ENCODE results near the gene TLR3.
A peak's percentile ranks its signal among the peaks of the same experiment; 100 is the strongest.
"Not testable (repeated sequence)": the region's sequence is repeated elsewhere in the genome, so short reads cannot be mapped to it uniquely, and the experiment has no call there.

Gene TLR3

GRCh38 chr4:186033027-186033426 lies 35.9 kb upstream of the TLR3 start:
- H3K4me3 Mint-ChIP-seq: no peak overlapping the region
- H3K9me3 Mint-ChIP-seq: no peaks in the 10 kb centered on the region
- H3K4me1 Mint-ChIP-seq (ENCODE audit: low read depth): no peaks in the 10 kb centered on the region
- intact Hi-C loops (cut with micrococcal nuclease): no loop called here
- no peak overlapping the region for H3K27ac Mint-ChIP-seq
- H3K36me3 Mint-ChIP-seq (ENCODE audit: low read depth): no peaks in the 10 kb centered on the region
- peaks cover 21% of the 10 kb centered on the region for H3K27me3 Mint-ChIP-seq

- peaks cover 22% of the 10 kb centered on the region for H3K27me3 Mint-ChIP-seq
- H3K9me3 Mint-ChIP-seq; H3K27ac Mint-ChIP-seq; intact Hi-C loops (cut with micrococcal nuclease); H3K4me3 Mint-ChIP-seq; H3K4me1 Mint-ChIP-seq (ENCODE audit: low read depth); H3K36me3 Mint-ChIP-seq (ENCODE audit: low read depth): not testable (repeated sequence)
Observed at GRCh38 chr4:186034613-186035012, 34.3 kb upstream of the TLR3 start.

GRCh38 chr4:186036976-186037581 lies 31.9 kb upstream of the TLR3 start:
- intact Hi-C loops (cut with micrococcal nuclease): no loop called here
- Mint-ChIP-seq H3K27ac (no peak overlapping the region), H3K27me3 (peaks cover 17% of the 10 kb centered on the region), H3K4me3 (no peak overlapping the region), H3K36me3 (ENCODE audit: low read depth) (no peaks in the 10 kb centered on the region), H3K9me3 (no peaks in the 10 kb centered on the region), H3K4me1 (ENCODE audit: low read depth) (no peaks in the 10 kb centered on the region)

- H3K9me3 Mint-ChIP-seq: no peaks in the 10 kb centered on the region
- intact Hi-C loops (cut with micrococcal nuclease): loop anchor here (1.0 kb wide), 1 partner anchor 398 kb away; no protein-coding TSS in a partner anchor
- H3K36me3 Mint-ChIP-seq (ENCODE audit: low read depth): no peaks in the 10 kb centered on the region
- H3K27me3 Mint-ChIP-seq: peaks cover 17% of the 10 kb centered on the region
- no peak overlapping the region for H3K4me3 Mint-ChIP-seq
- H3K4me1 Mint-ChIP-seq (ENCODE audit: low read depth): no peaks in the 10 kb centered on the region
- H3K27ac Mint-ChIP-seq: no peak overlapping the region
Observed at GRCh38 chr4:186037692-186038658, 31.0 kb upstream of the TLR3 start.

GRCh38 chr4:186039697-186040096 lies 29.3 kb upstream of the TLR3 start:
- H3K27me3 Mint-ChIP-seq: peaks cover 17% of the 10 kb centered on the region
- intact Hi-C loops (cut with micrococcal nuclease): no loop called here
- H3K9me3 Mint-ChIP-seq: no peaks in the 10 kb centered on the region

GRCh38 chr4:186040316-186040715 lies 28.6 kb upstream of the TLR3 start:
- Mint-ChIP-seq H3K27ac (no peak overlapping the region), H3K4me3 (no peak overlapping the region)

More at GRCh38 chr4:186039697-186040096, 29.3 kb upstream of the TLR3 start:
- no peaks in the 10 kb centered on the region for H3K36me3 Mint-ChIP-seq (ENCODE audit: low read depth)
- no peaks in the 10 kb centered on the region for H3K4me1 Mint-ChIP-seq (ENCODE audit: low read depth)
- no peak overlapping the region for H3K4me3 Mint-ChIP-seq
- no peak overlapping the region for H3K27ac Mint-ChIP-seq

GRCh38 chr4:186047501-186047900 lies 21.5 kb upstream of the TLR3 start:
- H3K27me3 Mint-ChIP-seq; intact Hi-C loops (cut with micrococcal nuclease); H3K9me3 Mint-ChIP-seq; H3K27ac Mint-ChIP-seq; H3K36me3 Mint-ChIP-seq (ENCODE audit: low read depth); H3K4me3 Mint-ChIP-seq; H3K4me1 Mint-ChIP-seq (ENCODE audit: low read depth): not testable (repeated sequence)

More at GRCh38 chr4:186040316-186040715, 28.6 kb upstream of the TLR3 start:
- Mint-ChIP-seq H3K9me3 (no peaks in the 10 kb centered on the region), H3K4me1 (ENCODE audit: low read depth) (no peaks in the 10 kb centered on the region), H3K27me3 (peaks cover 17% of the 10 kb centered on the region), H3K36me3 (ENCODE audit: low read depth) (no peaks in the 10 kb centered on the region)
- intact Hi-C loops (cut with micrococcal nuclease): no loop called here

- not testable (repeated sequence) for H3K4me1 Mint-ChIP-seq (ENCODE audit: low read depth)
Observed at GRCh38 chr4:186050135-186050534, 18.8 kb upstream of the TLR3 start.

GRCh38 chr4:186051096-186051495 lies 17.9 kb upstream of the TLR3 start:
- no peaks in the 10 kb centered on the region for H3K4me1 Mint-ChIP-seq (ENCODE audit: low read depth)
- H3K27ac Mint-ChIP-seq: no peak overlapping the region
- no peaks in the 10 kb centered on the region for H3K9me3 Mint-ChIP-seq
- intact Hi-C loops (cut with micrococcal nuclease): no loop called here
- no peaks in the 10 kb centered on the region for H3K36me3 Mint-ChIP-seq (ENCODE audit: low read depth)
- peaks cover 11% of the 10 kb centered on the region for H3K27me3 Mint-ChIP-seq
- H3K4me3 Mint-ChIP-seq: no peak overlapping the region

More at GRCh38 chr4:186050135-186050534, 18.8 kb upstream of the TLR3 start:
- H3K4me3 Mint-ChIP-seq; H3K27ac Mint-ChIP-seq; H3K36me3 Mint-ChIP-seq (ENCODE audit: low read depth); H3K9me3 Mint-ChIP-seq; intact Hi-C loops (cut with micrococcal nuclease): not testable (repeated sequence)
- H3K27me3 Mint-ChIP-seq: peaks cover 11% of the 10 kb centered on the region

- Mint-ChIP-seq H3K4me1 (ENCODE audit: low read depth) (peaks cover 30% of the 10 kb centered on the region), H3K27me3 (peaks cover 14% of the 10 kb centered on the region), H3K9me3 (peaks cover 8% of the 10 kb centered on the region), H3K36me3 (ENCODE audit: low read depth) (peaks cover 6% of the 10 kb centered on the region), H3K4me3 (no peak overlapping the region), H3K27ac (no peak overlapping the region)
- intact Hi-C loops (cut with micrococcal nuclease): no loop called here
Observed at GRCh38 chr4:186058253-186058979, 10.5 kb upstream of the TLR3 start.

GRCh38 chr4:186058980-186059316 lies 10.0 kb upstream of the TLR3 start:
- Mint-ChIP-seq H3K27me3 (peaks cover 12% of the 10 kb centered on the region), H3K4me3 (no peak overlapping the region), H3K27ac (no peak overlapping the region), H3K9me3 (peaks cover 8% of the 10 kb centered on the region), H3K4me1 (ENCODE audit: low read depth) (peaks cover 30% of the 10 kb centered on the region), H3K36me3 (ENCODE audit: low read depth) (peaks cover 6% of the 10 kb centered on the region)
- intact Hi-C loops (cut with micrococcal nuclease): no loop called here

- Mint-ChIP-seq H3K9me3 (peaks cover 8% of the 10 kb centered on the region), H3K4me1 (ENCODE audit: low read depth) (peaks cover 30% of the 10 kb centered on the region), H3K4me3 (no peak overlapping the region), H3K36me3 (ENCODE audit: low read depth) (peaks cover 6% of the 10 kb centered on the region), H3K27ac (peak overlapping the region; percentile 80), H3K27me3 (peaks cover 7% of the 10 kb centered on the region)
- intact Hi-C loops (cut with micrococcal nuclease): loop anchor here (10.0 kb wide), 1 partner anchor 857 kb away; the partner anchor contains the start of genes CFAP97 and SNX25
Observed at GRCh38 chr4:186061921-186062320, 7.0 kb upstream of the TLR3 start.

GRCh38 chr4:186067757-186068385 lies 1.1 kb upstream of the TLR3 start:
- H3K4me1 Mint-ChIP-seq (ENCODE audit: low read depth): peaks cover 10% of the 10 kb centered on the region
- intact Hi-C loops (cut with micrococcal nuclease): loop anchor here (2.0 to 10.0 kb wide), 4 partner anchors 69 to 863 kb away; partner anchors contain the start of genes CFAP97, CYP4V2 and SNX25
- no peak overlapping the region for H3K27ac Mint-ChIP-seq
- no peaks in the 10 kb centered on the region for H3K36me3 Mint-ChIP-seq (ENCODE audit: low read depth)
- H3K27me3 Mint-ChIP-seq: peaks cover 10% of the 10 kb centered on the region
- H3K4me3 Mint-ChIP-seq: no peak overlapping the region
- H3K9me3 Mint-ChIP-seq: no peaks in the 10 kb centered on the region

Data from dendritic cell treated with granulocyte-macrophage colony-stimulating factor and Interleukin-4, amounts not matched to agents 40 ng/mL and 50 ng/mL, for 4 days (primary cell).